ENCODE data around the gene MYL1. TPM values are rescaled to one million over a fixed set of nuclear protein-coding genes. Genes with fewer than 3 reads are reported as not detected.

MYL1 gene
- total RNA-seq, 1 experiment from 2014 or later = not detected

GRCh38 chr2:210309548-210310233, 5.3 kb downstream of the MYL1 start:
- ChIA-PET CTCF (no interaction called here), POLR2A (no interaction called here)
- no peak for TF ChIP-seq CTCF (IDR thresholded peaks at IDR 0.05; ENCODE audit: insufficient read depth in 1 of 2, low read depth in 1 of 2, low read length in 1 of 2, severe bottlenecking in 1 of 2, unreplicated experiment in 1 of 2)
- no peaks in the 10 kb centered on the region for H3K27me3 ChIP-seq (replicated peaks; ENCODE audit: control insufficient read depth, insufficient read depth, low read length)
- intact Hi-C loops (cut with micrococcal nuclease; ENCODE audit: unreplicated experiment) = no loop called here
- H3K9me3 Mint-ChIP-seq (ENCODE audit: unreplicated experiment) = no peaks in the 10 kb centered on the region
- DNase-seq = no peak
- no peaks in the 10 kb centered on the region for H3K36me3 ChIP-seq (ENCODE audit: control insufficient read depth, insufficient read depth, low read length)
- no peaks in the 10 kb centered on the region for H3K4me1 Mint-ChIP-seq (ENCODE audit: low read depth, unreplicated experiment)
- no peak overlapping the region for H3K4me3 ChIP-seq (ENCODE audit: low read depth, low read length)
- no peaks in the 10 kb centered on the region for H3K36me3 Mint-ChIP-seq (ENCODE audit: insufficient read depth, unreplicated experiment)
- no peaks in the 10 kb centered on the region for H3K4me1 ChIP-seq
- no peak overlapping the region for H3K27ac Mint-ChIP-seq (ENCODE audit: unreplicated experiment)
- H3K27me3 Mint-ChIP-seq (ENCODE audit: insufficient read depth, unreplicated experiment) = peaks cover 5% of the 10 kb centered on the region
- BruUV-seq (replicated peaks) = no TSS peak
- H3K9me3 ChIP-seq = no peaks in the 10 kb centered on the region
- H3K4me3 Mint-ChIP-seq (ENCODE audit: unreplicated experiment) = no peak overlapping the region

- Mint-ChIP-seq H3K27ac (ENCODE audit: unreplicated experiment) (no peak overlapping the region), H3K4me3 (ENCODE audit: unreplicated experiment) (no peak overlapping the region), H3K36me3 (ENCODE audit: insufficient read depth, unreplicated experiment) (no peaks in the 10 kb centered on the region), H3K9me3 (ENCODE audit: unreplicated experiment) (no peaks in the 10 kb centered on the region), H3K4me1 (ENCODE audit: low read depth, unreplicated experiment) (no peaks in the 10 kb centered on the region), H3K27me3 (ENCODE audit: insufficient read depth, unreplicated experiment) (peaks cover 10% of the 10 kb centered on the region)
- no peak for TF ChIP-seq CTCF (IDR thresholded peaks at IDR 0.05; ENCODE audit: insufficient read depth in 1 of 2, low read depth in 1 of 2, low read length in 1 of 2, severe bottlenecking in 1 of 2, unreplicated experiment in 1 of 2)
- no peak for DNase-seq
- H3K9me3 ChIP-seq = no peaks in the 10 kb centered on the region
- CTCF ChIA-PET = no interaction called here
- POLR2A ChIA-PET = no interaction called here
- no TSS peak for BruUV-seq (replicated peaks)
- H3K4me3 ChIP-seq (ENCODE audit: low read depth, low read length) = no peak overlapping the region
- no peaks in the 10 kb centered on the region for H3K4me1 ChIP-seq
- no peaks in the 10 kb centered on the region for H3K36me3 ChIP-seq (ENCODE audit: control insufficient read depth, insufficient read depth, low read length)
- no peaks in the 10 kb centered on the region for H3K27me3 ChIP-seq (replicated peaks; ENCODE audit: control insufficient read depth, insufficient read depth, low read length)
- intact Hi-C loops (cut with micrococcal nuclease; ENCODE audit: unreplicated experiment) = no loop called here
These were observed 11.5 kb downstream of the MYL1 start for GRCh38 chr2:210303498-210303897.

GRCh38 chr2:210302326-210302725, 12.6 kb downstream of the MYL1 start:
- TF ChIP-seq CTCF (IDR thresholded peaks at IDR 0.05; ENCODE audit: insufficient read depth in 1 of 2, low read depth in 1 of 2, low read length in 1 of 2, severe bottlenecking in 1 of 2, unreplicated experiment in 1 of 2) = no peak
- no peak for DNase-seq
- Histone ChIP-seq H3K9me3 (no peaks in the 10 kb centered on the region), H3K36me3 (ENCODE audit: control insufficient read depth, insufficient read depth, low read length) (no peaks in the 10 kb centered on the region), H3K4me1 (no peaks in the 10 kb centered on the region), H3K27me3 (replicated peaks; ENCODE audit: control insufficient read depth, insufficient read depth, low read length) (no peaks in the 10 kb centered on the region), H3K4me3 (ENCODE audit: low read depth, low read length) (no peak overlapping the region)
- no peak overlapping the region for H3K4me3 Mint-ChIP-seq (ENCODE audit: unreplicated experiment)
- ChIA-PET POLR2A (no interaction called here), CTCF (no interaction called here)
- H3K4me1 Mint-ChIP-seq (ENCODE audit: low read depth, unreplicated experiment) = no peaks in the 10 kb centered on the region
- H3K27me3 Mint-ChIP-seq (ENCODE audit: insufficient read depth, unreplicated experiment) = peaks cover 12% of the 10 kb centered on the region
- no peaks in the 10 kb centered on the region for H3K36me3 Mint-ChIP-seq (ENCODE audit: insufficient read depth, unreplicated experiment)
- intact Hi-C loops (cut with micrococcal nuclease; ENCODE audit: unreplicated experiment) = no loop called here
- BruUV-seq (replicated peaks) = no TSS peak
- no peak overlapping the region for H3K27ac Mint-ChIP-seq (ENCODE audit: unreplicated experiment)
- H3K9me3 Mint-ChIP-seq (ENCODE audit: unreplicated experiment) = no peaks in the 10 kb centered on the region

Measured in Caco-2 (cell line).